GM19043 (cell line): ENCODE data around the gene TEX9.
"Not testable (repeated sequence)": the region's sequence is repeated elsewhere in the genome, so short reads cannot be mapped to it uniquely, and the experiment has no call there.

Experiments used
- ATAC-seq: cut with Tn5 transposase; IDR thresholded peaks from one replicate; pipeline ENCODE4 v1.9.1; 2021; ENCODE audit warnings: low read depth; ENCODE audit not compliant: unreplicated experiment

Gene TEX9

GRCh38 chr15:56365075-56365711 is at the start of gene TEX9:
TSS of gene TEX9 (plus strand) at chr15:56365426. CDS start at chr15:56365451, 25 bp downstream.
- peak; percentile 95 for ATAC-seq

DNA sequence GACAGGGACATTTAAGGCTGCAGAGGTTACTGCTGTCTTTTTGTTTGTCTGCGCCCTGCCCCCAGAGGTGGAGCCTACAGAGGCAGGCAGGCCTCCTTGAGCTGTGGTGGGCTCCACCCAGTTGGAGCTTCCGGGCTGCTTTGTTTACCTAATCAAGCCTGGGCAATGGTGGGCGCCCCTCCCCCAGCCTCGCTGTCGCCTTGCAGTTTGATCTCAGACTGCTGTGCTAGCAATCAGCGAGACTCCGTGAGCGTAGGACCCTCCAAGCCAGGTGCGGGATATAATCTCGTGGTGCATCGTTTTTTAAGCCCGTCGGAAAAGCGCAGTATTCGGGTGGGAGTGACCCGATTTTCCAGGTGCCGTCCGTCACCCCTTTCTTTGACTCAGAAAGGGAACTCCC is 48.7 kb upstream of the TEX9 start:
- ATAC-seq = not testable (repeated sequence)

- no peak for ATAC-seq
Measured at GRCh38 chr15:56320316-56320715, 44.9 kb upstream of the TEX9 start.

GRCh38 chr15:56320861-56321260 is 44.4 kb upstream of the TEX9 start:
- no peak for ATAC-seq

GRCh38 chr15:56322444-56322843 is 42.8 kb upstream of the TEX9 start:
- ATAC-seq = no peak

- ATAC-seq = no peak
Measured at GRCh38 chr15:56323435-56323834, 41.8 kb upstream of the TEX9 start.

GRCh38 chr15:56325186-56325585 is 40.0 kb upstream of the TEX9 start:
- ATAC-seq = no peak

- no peak for ATAC-seq
Measured at GRCh38 chr15:56327721-56328502, 37.3 kb upstream of the TEX9 start.

DNA sequence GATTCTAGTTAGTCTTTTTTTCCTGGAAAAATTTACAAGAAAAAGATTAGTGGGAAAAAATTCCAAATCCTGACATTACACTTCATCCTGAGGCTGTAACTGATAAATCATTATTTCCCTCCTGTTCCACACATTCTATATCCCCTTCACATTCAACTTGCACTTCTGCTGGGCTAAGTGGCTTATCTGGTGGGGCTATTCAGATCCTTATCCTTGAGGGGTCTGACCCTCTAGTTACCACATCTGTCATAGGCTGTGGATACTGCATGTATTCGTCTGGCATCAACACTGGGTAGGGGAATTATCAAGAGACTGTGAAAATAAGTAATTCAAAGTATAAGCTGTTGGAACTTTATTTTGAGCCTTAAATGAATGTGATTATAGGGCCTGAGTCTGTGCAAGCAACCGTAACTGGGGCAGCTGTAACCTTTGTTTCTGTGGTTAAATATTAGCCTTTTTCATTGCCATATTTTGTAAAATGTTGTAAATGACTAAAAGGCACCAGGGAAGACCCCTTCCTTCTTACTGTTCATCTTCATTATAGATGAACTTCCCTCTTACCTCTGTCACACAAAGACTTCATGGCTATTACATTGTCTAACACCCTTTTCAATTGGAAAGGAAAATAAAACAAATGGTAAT is 28.0 kb upstream of the TEX9 start:
- ATAC-seq = no peak

GRCh38 chr15:56339594-56339993 is 25.6 kb upstream of the TEX9 start:
- ATAC-seq = no peak

GRCh38 chr15:56341201-56341600 is 24.0 kb upstream of the TEX9 start:
- ATAC-seq = no peak

- ATAC-seq = no peak
Measured at GRCh38 chr15:56342653-56343052, 22.6 kb upstream of the TEX9 start.

GRCh38 chr15:56343879-56344278 is 21.3 kb upstream of the TEX9 start:
- ATAC-seq = no peak

- ATAC-seq = no peak
Measured at GRCh38 chr15:56344336-56344735, 20.9 kb upstream of the TEX9 start.

- no peak for ATAC-seq
Measured at GRCh38 chr15:56346414-56346813, 18.8 kb upstream of the TEX9 start.

- no peak for ATAC-seq
Measured at GRCh38 chr15:56349554-56349953, 15.7 kb upstream of the TEX9 start.

DNA sequence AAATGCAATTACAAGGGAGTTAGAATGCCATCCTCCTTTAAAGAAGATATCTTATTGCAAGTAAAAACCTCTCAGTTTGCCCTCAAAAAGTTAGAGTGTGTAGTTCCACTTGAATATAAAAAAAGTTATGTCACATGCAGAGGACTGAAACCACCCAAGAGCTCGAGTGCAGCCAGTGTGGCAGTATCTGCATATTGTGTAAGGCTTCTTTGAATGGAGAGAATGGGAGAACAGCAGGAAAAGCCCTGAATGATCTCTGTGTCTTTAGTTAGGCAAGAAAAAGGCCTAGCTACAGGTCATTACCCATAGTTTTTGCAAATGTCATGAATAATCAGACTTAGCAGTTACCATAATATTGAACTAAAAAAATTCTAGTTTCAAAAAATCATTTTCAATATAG is 13.9 kb upstream of the TEX9 start:
- no peak for ATAC-seq

DNA sequence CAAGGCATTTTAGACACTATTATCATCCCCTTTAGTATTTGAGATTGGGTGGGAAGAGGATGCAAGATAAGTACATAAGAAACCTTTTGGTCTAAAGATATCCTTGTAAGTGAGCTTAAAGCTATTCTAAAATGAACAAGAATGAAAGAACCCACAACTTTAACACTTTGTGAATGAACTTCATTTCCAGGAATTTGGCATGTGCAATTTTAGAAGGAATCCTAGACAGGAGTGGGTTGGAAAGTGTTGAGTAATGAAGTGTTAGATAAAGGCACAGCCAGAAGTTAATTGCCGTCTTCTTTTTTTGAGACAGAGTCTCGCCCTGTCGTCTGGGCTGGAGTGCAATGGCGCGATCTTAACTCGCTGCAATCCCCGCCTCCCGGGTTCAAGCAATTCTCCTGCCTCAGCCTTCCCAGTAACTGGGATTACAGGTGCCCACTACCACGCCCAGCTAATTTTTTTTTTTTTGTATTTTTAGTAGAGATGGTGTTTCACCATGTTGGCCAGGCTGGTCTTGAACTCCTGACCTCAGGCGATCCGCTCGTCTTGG is 13.2 kb upstream of the TEX9 start:
- no peak for ATAC-seq

- ATAC-seq = no peak
Measured at GRCh38 chr15:56353119-56353518, 12.1 kb upstream of the TEX9 start.

DNA sequence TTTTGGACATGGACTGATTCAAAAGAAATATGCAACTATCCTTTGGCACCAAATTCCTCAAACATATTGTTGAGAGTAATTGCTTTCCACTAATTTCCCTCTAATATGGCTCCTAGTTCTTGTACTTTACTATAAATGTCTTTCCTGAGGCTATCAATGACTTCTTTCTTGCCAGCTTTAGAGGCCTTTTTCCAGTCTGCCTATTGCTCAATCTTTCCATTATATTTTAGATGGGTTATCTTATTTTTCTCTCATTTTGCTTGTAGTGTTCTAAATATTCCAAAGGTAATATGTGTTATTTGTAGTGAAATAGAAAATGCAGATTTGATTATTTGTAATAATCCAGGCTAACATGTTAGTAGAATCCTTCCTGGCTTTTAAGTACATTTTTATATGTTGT is 11.5 kb upstream of the TEX9 start:
- ATAC-seq = no peak

- ATAC-seq = no peak
Measured at GRCh38 chr15:56356616-56357015, 8.6 kb upstream of the TEX9 start.
